GM12878 (cell line): ENCODE results near the gene HNRNPLL. TPM values are rescaled to one million over a fixed set of nuclear protein-coding genes. Genes with fewer than 3 reads are reported as not detected.

Source experiments
- ATAC-seq: fragments of 200-7000 bp; cut with Tn5 transposase; 3 replicates; pipeline ENCODE4 v1.9.1; 2020; ENCODE audit warnings: mild to moderate bottlenecking, moderate library complexity
- BruUV-seq: library from RNA; stranded (reverse); fragments of 400-500 nt; replicated peaks from 2 replicates; lab custom pipeline; 2021; lab: Mats Ljungman, UMichigan
- CTCF ChIA-PET: fragments of 300-600 bp; sonication (Branson Sonifier 250); formaldehyde crosslinking; extraction: SDS; loops from one replicate; lab custom pipeline; 2021; ENCODE audit warnings: inconsistent platforms; lab: Yijun Ruan, JAX
- POLR2A ChIA-PET: fragments of 350-600 bp; formaldehyde crosslinking; extraction: SDS; loops from one replicate; lab custom pipeline; 2021; ENCODE audit warnings: inconsistent platforms; lab: Charles Lee
- RAD21 ChIA-PET: fragments of 300-600 bp; sonication (Branson Sonifier 250); formaldehyde crosslinking; loops from one replicate; lab custom pipeline; 2023; ENCODE audit warnings: antibody characterized with exemption; ENCODE audit not compliant: unreplicated experiment; lab: Charles Lee
- SMC1A ChIA-PET: fragments of 300-600 bp; sonication (Branson Sonifier 250); formaldehyde crosslinking; loops from one replicate; lab custom pipeline; 2023; ENCODE audit not compliant: unreplicated experiment, uncharacterized antibody; lab: Charles Lee
- DNase-seq: peaks from one replicate; pipeline ENCODE4 v3.0.0-alpha.2; 2011; ENCODE audit warnings: low read depth, low spot score
- FAIRE-seq: peaks from 3 replicates; lab custom pipeline; 2011; peaks lifted over from hg19 to GRCh38; lab: Jason Lieb, UNC
- H2AFZ ChIP-seq: 2 replicates; pipeline ENCODE4 v1.6.0; 2011; ENCODE audit warnings: low read depth, low read length, control low read depth; ENCODE audit not compliant: control insufficient read depth
- H3K27ac ChIP-seq: 2 replicates; pipeline ENCODE4 v1.5.1; 2011; ENCODE audit warnings: control low read depth; ENCODE audit not compliant: control insufficient read depth, insufficient read depth
- H3K27me3 ChIP-seq, 2 experiments: replicated peaks in 1 of 2; 2 replicates each; pipeline versions ENCODE4 v1.6.0 to v1.6.1; 2011; ENCODE audit warnings: low read length in 1 of 2; ENCODE audit not compliant: control insufficient read depth in 2 of 2, insufficient read depth in 2 of 2
- H3K36me3 ChIP-seq, 2 experiments: 2 replicates each; pipeline ENCODE4 v1.5.1; 2011; ENCODE audit warnings: low read length in 1 of 2; ENCODE audit not compliant: control insufficient read depth in 2 of 2, insufficient read depth in 2 of 2
- H3K4me1 ChIP-seq: 2 replicates; pipeline ENCODE4 v1.6.1; 2011; ENCODE audit warnings: mild to moderate bottlenecking, low read length, moderate library complexity, mixed read lengths; ENCODE audit not compliant: control insufficient read depth, insufficient read depth
- H3K4me2 ChIP-seq: 2 replicates; pipeline ENCODE4 v1.6.0; 2011; ENCODE audit warnings: control low read depth; ENCODE audit not compliant: control insufficient read depth, insufficient read depth
- H3K4me3 ChIP-seq: fragments of 200-600 bp; sonication (generic); 2 replicates; pipeline ENCODE4 v1.5.1; 2016
- H3K79me2 ChIP-seq: 2 replicates; pipeline ENCODE4 v1.6.0; 2011; ENCODE audit warnings: low read length; ENCODE audit not compliant: control insufficient read depth, insufficient read depth
- H3K9ac ChIP-seq: 2 replicates; pipeline ENCODE4 v1.8.0; 2011; ENCODE audit warnings: low read length, control low read depth, mixed read lengths; ENCODE audit not compliant: control insufficient read depth, insufficient read depth
- H3K9me3 ChIP-seq: replicated peaks from 3 replicates; pipeline ENCODE4 v1.5.1; 2011; ENCODE audit warnings: mild to moderate bottlenecking, low read length; ENCODE audit not compliant: control insufficient read depth, insufficient read depth
- H4K20me1 ChIP-seq: 2 replicates; pipeline ENCODE4 v1.6.0; 2011; ENCODE audit not compliant: control insufficient read depth, insufficient read depth
- BMI1 ChIP-seq: fragments of 450-650 bp; IDR thresholded peaks from 2 replicates; pipeline ENCODE4 v1.6.1; 2016; ENCODE audit warnings: mild to moderate bottlenecking, moderate library complexity, borderline replicate concordance
- BRCA1 ChIP-seq: IDR thresholded peaks from 2 replicates; pipeline ENCODE4 v1.6.1; 2011; ENCODE audit warnings: low read depth, low read length, improper control_type of control experiment
- CHD2 ChIP-seq: IDR thresholded peaks from 2 replicates; pipeline ENCODE4 v1.6.1; 2011; ENCODE audit warnings: low read depth, low read length, improper control_type of control experiment, borderline replicate concordance
- EP300 ChIP-seq, 2 experiments: fragments of 150-350 bp in 1 of 2; IDR thresholded peaks; 2 replicates each; pipeline ENCODE4 v1.6.1; 2011 to 2012; ENCODE audit warnings: low read depth in 2 of 2, low read length in 2 of 2, borderline replicate concordance in 1 of 2, improper control_type of control experiment in 1 of 2, inconsistent platforms in 1 of 2; ENCODE audit not compliant: control insufficient read depth in 1 of 2
- HDGF ChIP-seq: fragments of 450-650 bp; IDR thresholded peaks from 2 replicates; pipeline ENCODE4 v1.6.1; 2016; ENCODE audit warnings: antibody characterized with exemption
- IKZF1 ChIP-seq: fragments of 450-650 bp; conservative IDR thresholded peaks from 2 replicates; pipeline ENCODE4 v1.6.1; 2017; ENCODE audit warnings: antibody characterized with exemption, mild to moderate bottlenecking
- KLF5 ChIP-seq: fragments of 450-650 bp; IDR thresholded peaks from 2 replicates; pipeline ENCODE4 v1.6.1; 2014; ENCODE audit warnings: mild to moderate bottlenecking; ENCODE audit not compliant: partially characterized antibody
- POLR2AphosphoS5 ChIP-seq: IDR thresholded peaks from 2 replicates; pipeline ENCODE4 v1.6.1; 2011; ENCODE audit warnings: mild to moderate bottlenecking, low read length, inconsistent platforms
- PRDM15 ChIP-seq: fragments of 450-650 bp; formaldehyde crosslinking; IDR thresholded peaks from 2 replicates; pipeline ENCODE4 v1.4.0; 2020; ENCODE audit warnings: mild to moderate bottlenecking, moderate library complexity
- ZNF207 ChIP-seq: fragments of 450-650 bp; IDR thresholded peaks from 2 replicates; pipeline ENCODE4 v1.6.1; 2014; ENCODE audit warnings: antibody characterized with exemption, mild to moderate bottlenecking, borderline replicate concordance
- WGBS: methylation state at CpG from one replicate; pipeline ENCODE4 v1.1.6; 2016; ENCODE audit warnings: low lambda C conversion rate; ENCODE audit not compliant: insufficient replicate concordance, insufficient coverage; ENCODE audit errors: missing lambda C conversion rate; 5-methylcytosine and 5-hydroxymethylcytosine counted together
- in situ Hi-C: fragments of 300-500 bp; cut with MboI; formaldehyde crosslinking; loops from 9 replicates; pipeline ENCODE4 v1.14.3; 2018; ENCODE audit warnings: mixed read lengths
- intact Hi-C: fragments of 100-400 bp; cut with micrococcal nuclease; formaldehyde crosslinking; loops from one replicate; pipeline ENCODE4 v1.14.2; 2022; ENCODE audit not compliant: unreplicated experiment
- polyA plus RNA-seq, 11 experiments: library from polyadenylated mRNA; depleted of rRNA in 4 of 11; unstranded in 6 of 11; stranded (reverse) in 5 of 11; fragments of >200 nt; fragmentation: Nextera tagmentation in 4 of 11; fragmentation: Illumina TruSeq in 1 of 11; extraction: Ambion mirVana in 4 of 11; extraction: Trizol in 1 of 11; gene quantifications; 1 replicate in 1 of 11; 2 replicates in 10 of 11; pipeline versions ENCODE4 v1.2.1 to v1.2.3, GENCODE V29; 2011 to 2016; ENCODE audit warnings: inconsistent platforms in 2 of 11, missing spikeins in 2 of 11, low read depth in 1 of 11
- total RNA-seq, 4 experiments: library from RNA; depleted of rRNA in 3 of 4; stranded (reverse); fragments of >200 nt in 3 of 4; fragmentation: Illumina TruSeq in 1 of 4; extraction: Trizol in 1 of 4; gene quantifications; 2 replicates each; pipeline versions ENCODE4 v1.2.1 to v1.2.3, GENCODE V29; 2013 to 2021

HNRNPLL gene
- total and polyA plus RNA-seq, 10 of the 15 experiments (the other 5 are each of a cell fraction or from before 2014, with no cell fraction given), result 0.98 to 27.1 (median 2.9) TPM

DNA sequence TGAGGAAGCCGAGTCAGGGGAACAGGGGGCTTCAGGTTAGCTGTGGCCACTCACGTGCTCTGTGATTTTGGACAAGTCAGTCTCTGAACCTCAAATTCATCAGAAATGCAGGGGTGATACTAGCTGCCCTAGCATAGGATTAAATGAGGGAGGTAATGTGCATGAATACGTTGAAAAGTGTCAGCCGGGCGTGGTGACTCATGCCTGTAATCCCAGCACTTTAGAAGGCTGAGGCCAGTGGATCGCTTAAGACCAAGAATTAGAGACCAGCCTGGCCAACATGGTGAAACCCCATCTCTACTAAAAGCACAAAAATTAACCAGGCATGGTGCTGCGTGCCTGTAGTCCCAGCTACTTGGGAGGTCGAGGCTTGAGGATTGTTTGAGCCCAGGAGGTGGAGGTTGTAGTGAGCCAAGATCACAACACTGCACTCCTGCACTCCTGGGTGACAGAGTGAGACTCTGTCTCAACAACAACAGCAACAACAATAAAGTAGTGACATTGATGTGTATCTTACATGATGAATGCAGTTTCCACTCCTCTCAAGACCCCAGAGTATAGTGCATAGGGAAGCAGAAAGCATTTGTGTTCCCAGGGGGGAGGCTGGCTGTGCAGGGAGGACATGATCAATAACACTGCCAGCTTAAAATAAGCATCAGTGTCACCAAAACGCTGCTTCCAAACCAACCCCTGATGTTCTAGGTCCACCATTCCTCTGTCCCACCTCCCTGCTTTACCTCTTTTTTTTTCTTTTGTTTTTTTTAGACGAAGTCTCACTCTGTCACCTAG is 68.8 kb downstream of the HNRNPLL start:
- POLR2A ChIA-PET, result interaction anchor here (1.0 to 1.4 kb wide), 4 partner anchors 67 to 984 kb away, joined by 3 to 6 read pairs (median 4); partner anchors contain the start of gene SRSF7
- TF ChIP-seq EP300 (IDR thresholded peaks at IDR 0.05; ENCODE audit: borderline replicate concordance in 1 of 2, control insufficient read depth in 1 of 2, low read depth in 2 of 2, low read length in 2 of 2) (no peak), BMI1 (no peak), PRDM15 (no peak), IKZF1 (no peak), KLF5 (no peak), POLR2AphosphoS5 (no peak), BRCA1 (no peak), HDGF (no peak), CHD2 (no peak), ZNF207 (no peak)
- SMC1A ChIA-PET, result interaction anchor here (0.6 to 2.4 kb wide), 23 partner anchors 12 to 226 kb away, joined by 3 to 12 read pairs (median 4); no protein-coding TSS in a partner anchor
- no peak overlapping the region for H3K4me3 ChIP-seq
- no peak overlapping the region for H3K9ac ChIP-seq
- H3K4me2 ChIP-seq, result peak overlapping the region; percentile 10; the same call in 1 of the 2 replicates
- 32% methylated on average over 10 of the region's 10 CpGs for WGBS
- RAD21 ChIA-PET, result interaction anchor here (0.6 to 3.3 kb wide), 9 partner anchors 47 to 318 kb away, joined by 3 to 12 read pairs (median 4); partner anchors contain the start of gene HNRNPLL
- H3K9me3 ChIP-seq, result no peaks in the 10 kb centered on the region
- no peak for DNase-seq
- FAIRE-seq, result no peak
- no peaks in the 10 kb centered on the region for H3K79me2 ChIP-seq
- peaks cover 14% of the 10 kb centered on the region for H3K4me1 ChIP-seq
- H3K27ac ChIP-seq, result no peak overlapping the region
- CTCF ChIA-PET, result interaction anchor here (0.6 to 5.0 kb wide), 17 partner anchors 11 to 582 kb away, joined by 3 to 27 read pairs (median 4); no protein-coding TSS in a partner anchor
- H2AFZ ChIP-seq, result peak overlapping the region; percentile 76
- intact Hi-C loops (no loop called here), in situ Hi-C loops (no loop called here)
- no peaks in the 10 kb centered on the region for H3K27me3 ChIP-seq
- no peaks in the 10 kb centered on the region for H4K20me1 ChIP-seq
- no peak for ATAC-seq
- no TSS peak for BruUV-seq
- H3K36me3 ChIP-seq, result no peaks in the 10 kb centered on the region
